Activated T-cell treated with anti-CD3 and anti-CD28 coated beads, Interleukin-2, amount 50 U/mL, for 24 hours (primary cell): ENCODE data around the gene HDAC9.

ENCODE experiments used
- DNase-seq: peaks from one replicate; pipeline ENCODE4 v3.0.0-alpha.2; 2020
- H3K27ac Mint-ChIP-seq: 2 replicates; pipeline ENCODE4 v1.8.0; 2020; ENCODE audit warnings: mild to moderate bottlenecking, mixed read lengths
- H3K27me3 Mint-ChIP-seq: 2 replicates; pipeline ENCODE4 v1.8.0; 2020; ENCODE audit warnings: mixed read lengths
- H3K36me3 Mint-ChIP-seq: 2 replicates; pipeline ENCODE4 v1.8.0; 2020; ENCODE audit warnings: low read depth, mixed read lengths
- H3K4me1 Mint-ChIP-seq: 2 replicates; pipeline ENCODE4 v1.8.0; 2020; ENCODE audit warnings: low read depth, mixed read lengths
- H3K4me3 Mint-ChIP-seq: 2 replicates; pipeline ENCODE4 v1.8.0; 2020; ENCODE audit warnings: mild to moderate bottlenecking, moderate library complexity, mixed read lengths
- H3K9me3 Mint-ChIP-seq: 2 replicates; pipeline ENCODE4 v1.8.0; 2020; ENCODE audit warnings: mixed read lengths

HDAC9 gene

GRCh38 chr7:18504965-18505364, 9.4 kb downstream of the HDAC9 start:
- no peaks in the 10 kb centered on the region for H3K36me3 Mint-ChIP-seq
- H3K27ac Mint-ChIP-seq, result no peak overlapping the region
- no peaks in the 10 kb centered on the region for H3K27me3 Mint-ChIP-seq
- no peak overlapping the region for H3K4me3 Mint-ChIP-seq
- DNase-seq, result no peak
- H3K9me3 Mint-ChIP-seq, result no peaks in the 10 kb centered on the region
- H3K4me1 Mint-ChIP-seq, result peaks cover 6% of the 10 kb centered on the region

DNA sequence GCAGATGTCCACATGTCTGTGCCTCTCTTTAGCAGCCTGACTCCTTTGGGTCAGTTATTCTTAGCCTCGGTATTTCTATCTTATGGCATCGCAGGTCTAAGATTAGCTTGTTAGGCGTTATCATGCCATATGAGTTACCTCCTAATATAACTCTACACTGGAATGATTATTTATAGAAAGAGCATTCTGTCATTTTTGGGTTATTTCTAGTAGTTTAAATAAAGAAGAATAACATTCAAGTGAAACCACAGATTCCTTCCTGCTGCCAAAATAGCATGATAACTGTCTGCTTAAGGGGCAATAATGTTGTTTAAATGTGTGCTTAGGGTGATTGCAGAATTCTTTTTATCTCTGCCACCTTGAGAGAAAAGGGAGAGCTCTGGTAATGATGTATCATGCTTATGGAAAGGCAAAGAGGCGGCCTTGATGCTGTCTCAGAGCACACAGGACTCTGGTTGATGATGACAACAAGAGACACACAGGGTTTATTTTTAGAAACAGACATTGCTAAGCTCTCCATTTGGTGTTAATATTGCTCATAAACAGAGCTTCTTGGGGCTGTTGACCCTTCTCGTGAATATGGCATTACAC, 10.4 kb downstream of the HDAC9 start:
- H3K4me1 Mint-ChIP-seq, result peaks cover 6% of the 10 kb centered on the region
- no peaks in the 10 kb centered on the region for H3K36me3 Mint-ChIP-seq
- H3K9me3 Mint-ChIP-seq, result no peaks in the 10 kb centered on the region
- H3K27ac Mint-ChIP-seq, result no peak overlapping the region
- H3K4me3 Mint-ChIP-seq, result no peak overlapping the region
- no peaks in the 10 kb centered on the region for H3K27me3 Mint-ChIP-seq
- DNase-seq, result no peak

DNA sequence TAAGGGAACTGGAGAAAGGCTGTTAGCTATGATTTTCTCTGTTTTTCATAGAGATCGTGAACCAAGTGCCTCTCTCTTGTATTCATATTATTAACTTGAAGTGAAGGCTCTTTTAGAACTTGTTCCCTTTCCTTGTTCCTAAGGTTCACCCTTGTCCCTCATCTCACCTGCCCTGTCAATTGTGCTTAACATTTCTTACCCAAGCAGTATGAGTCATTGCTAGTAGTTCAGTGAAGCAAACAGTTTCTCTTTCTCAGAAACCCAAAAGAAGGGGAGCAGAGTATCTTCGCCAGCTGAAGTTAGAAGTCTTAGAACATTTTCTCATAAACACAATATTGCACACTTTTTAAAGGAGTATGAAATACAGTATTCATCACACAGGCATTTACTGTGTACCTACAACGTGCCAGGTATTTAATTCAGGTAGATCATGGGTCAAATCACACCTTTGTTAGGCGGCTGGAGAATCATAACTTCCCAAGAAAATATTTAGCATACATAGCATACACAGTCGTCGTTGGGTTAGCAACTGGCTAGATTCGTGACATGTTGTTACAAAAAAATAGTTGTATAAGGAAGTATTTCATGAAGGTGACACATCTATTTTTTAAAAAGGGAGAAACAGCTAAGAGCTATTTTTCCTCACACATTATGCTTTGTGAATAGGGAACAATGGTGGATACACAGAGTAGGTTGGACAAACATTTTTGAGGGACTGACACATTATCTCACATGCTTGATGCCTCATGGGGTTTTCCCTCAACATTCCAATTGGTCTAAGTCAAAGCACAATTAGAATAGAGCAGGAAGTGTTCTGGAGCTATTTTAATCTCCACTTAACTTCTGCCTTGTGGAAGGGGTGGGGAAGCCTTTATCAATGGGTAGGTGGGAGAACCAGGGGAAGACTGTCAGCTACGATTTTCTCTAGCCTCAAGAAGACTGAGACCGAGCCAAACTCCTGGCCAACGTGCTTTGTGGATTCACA, 13.2 kb downstream of the HDAC9 start:
- Mint-ChIP-seq H3K4me1 (peaks cover 6% of the 10 kb centered on the region), H3K27ac (no peak overlapping the region), H3K36me3 (no peaks in the 10 kb centered on the region), H3K4me3 (no peak overlapping the region), H3K27me3 (no peaks in the 10 kb centered on the region), H3K9me3 (no peaks in the 10 kb centered on the region)
- DNase-seq, result no peak

DNA sequence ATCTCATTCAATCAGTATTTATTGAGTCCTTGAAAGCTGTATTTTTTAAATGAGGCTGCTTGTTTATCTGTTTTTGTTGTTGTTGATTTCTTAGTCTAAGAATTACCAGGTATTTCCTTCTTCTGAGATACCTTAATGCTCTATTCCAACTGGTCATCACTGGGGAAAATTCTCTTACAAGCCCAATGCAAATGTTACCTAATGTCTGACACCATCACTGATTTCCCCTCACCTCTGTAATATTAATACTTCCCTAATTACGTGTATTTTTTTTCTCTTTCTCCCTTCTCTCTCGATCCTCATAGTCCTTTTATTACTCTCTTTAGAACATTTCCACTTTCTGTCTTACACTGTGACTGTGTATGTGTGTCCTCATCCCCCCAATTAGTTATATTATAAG, 13.9 kb downstream of the HDAC9 start:
- H3K9me3 Mint-ChIP-seq, result no peaks in the 10 kb centered on the region
- peaks cover 6% of the 10 kb centered on the region for H3K4me1 Mint-ChIP-seq
- H3K36me3 Mint-ChIP-seq, result no peaks in the 10 kb centered on the region
- H3K27ac Mint-ChIP-seq, result peak overlapping the region; percentile 34
- H3K27me3 Mint-ChIP-seq, result no peaks in the 10 kb centered on the region
- H3K4me3 Mint-ChIP-seq, result no peak overlapping the region
- DNase-seq, result no peak

DNA sequence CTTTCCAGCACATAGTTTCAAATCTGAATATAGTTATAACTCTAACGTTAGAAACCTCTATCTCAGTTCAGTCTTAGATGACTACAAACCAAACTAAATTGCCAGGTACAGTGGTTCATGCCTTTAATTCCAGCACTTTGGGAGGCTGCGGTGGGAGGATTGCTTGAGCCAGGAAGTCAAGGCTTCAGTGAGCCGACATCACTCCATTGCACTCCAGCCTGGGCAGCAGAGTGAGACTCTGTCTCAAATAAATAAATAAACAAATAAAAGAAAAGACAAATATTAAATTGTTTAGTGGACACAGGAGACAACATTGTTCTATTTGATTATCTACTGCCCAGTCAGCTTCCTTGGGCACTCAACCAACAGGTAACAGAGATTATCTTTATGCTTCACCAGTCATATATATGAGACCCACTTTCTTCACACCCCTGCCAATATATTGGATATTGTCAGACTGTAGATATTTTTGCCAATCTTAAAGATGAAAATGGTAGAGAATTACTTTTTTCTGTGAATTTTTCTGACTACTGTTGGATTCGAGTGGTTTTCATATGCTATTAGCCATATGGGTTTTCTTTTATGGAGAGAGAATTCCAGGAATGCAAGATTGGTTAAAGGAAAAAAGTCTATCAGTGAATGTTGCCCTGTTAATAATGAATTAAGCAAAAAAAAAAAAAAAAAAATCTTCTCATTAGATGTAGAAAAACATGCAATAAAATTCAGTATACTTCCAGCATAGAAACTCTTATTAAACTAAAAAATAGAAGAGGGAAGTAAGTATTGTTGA, 16.0 kb downstream of the HDAC9 start:
- Mint-ChIP-seq H3K4me3 (no peak overlapping the region), H3K4me1 (peaks cover 6% of the 10 kb centered on the region), H3K27ac (no peak overlapping the region), H3K27me3 (no peaks in the 10 kb centered on the region), H3K36me3 (no peaks in the 10 kb centered on the region), H3K9me3 (no peaks in the 10 kb centered on the region)
- no peak for DNase-seq

- H3K27ac Mint-ChIP-seq, result no peak overlapping the region
- no peak overlapping the region for H3K4me3 Mint-ChIP-seq
- H3K9me3 Mint-ChIP-seq, result no peaks in the 10 kb centered on the region
- no peaks in the 10 kb centered on the region for H3K36me3 Mint-ChIP-seq
- no peaks in the 10 kb centered on the region for H3K27me3 Mint-ChIP-seq
- DNase-seq, result no peak
- peaks cover 6% of the 10 kb centered on the region for H3K4me1 Mint-ChIP-seq
Observed at GRCh38 chr7:18513343-18513742, 17.8 kb downstream of the HDAC9 start.

GRCh38 chr7:18515067-18515466, 19.5 kb downstream of the HDAC9 start:
- no peak overlapping the region for H3K27ac Mint-ChIP-seq
- DNase-seq, result no peak

DNA sequence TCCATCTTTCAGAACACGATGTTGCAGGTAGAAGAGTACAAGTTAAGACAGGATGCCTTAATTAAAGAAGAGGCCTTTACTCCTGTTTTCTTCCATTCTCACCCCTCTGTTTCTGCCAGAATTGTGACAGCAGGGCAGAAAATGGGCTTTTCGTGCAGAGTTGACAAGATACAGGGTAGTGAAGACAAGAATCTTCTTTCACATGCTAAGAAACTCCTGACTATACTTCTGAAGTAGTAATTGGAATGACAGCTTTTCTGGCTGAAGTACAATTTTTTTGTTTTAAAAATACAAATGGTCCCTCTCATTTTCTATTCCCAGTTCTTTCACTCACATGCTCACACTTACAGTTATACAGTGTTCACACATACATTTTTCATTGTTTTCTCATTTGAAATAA, 22.1 kb downstream of the HDAC9 start:
- Mint-ChIP-seq H3K36me3 (no peaks in the 10 kb centered on the region), H3K27ac (no peak overlapping the region), H3K4me1 (no peaks in the 10 kb centered on the region), H3K4me3 (no peak overlapping the region), H3K27me3 (no peaks in the 10 kb centered on the region), H3K9me3 (no peaks in the 10 kb centered on the region)
- no peak for DNase-seq

More at GRCh38 chr7:18515067-18515466, 19.5 kb downstream of the HDAC9 start:
- Mint-ChIP-seq H3K27me3 (no peaks in the 10 kb centered on the region), H3K4me3 (no peak overlapping the region), H3K4me1 (no peaks in the 10 kb centered on the region), H3K9me3 (no peaks in the 10 kb centered on the region), H3K36me3 (no peaks in the 10 kb centered on the region)

- Mint-ChIP-seq H3K4me3 (no peak overlapping the region), H3K4me1 (no peaks in the 10 kb centered on the region), H3K9me3 (no peaks in the 10 kb centered on the region), H3K36me3 (no peaks in the 10 kb centered on the region), H3K27ac (no peak overlapping the region), H3K27me3 (no peaks in the 10 kb centered on the region)
- no peak for DNase-seq
Observed at GRCh38 chr7:18518555-18518954, 23.0 kb downstream of the HDAC9 start.

- H3K27ac Mint-ChIP-seq, result no peak overlapping the region
- H3K4me1 Mint-ChIP-seq, result no peaks in the 10 kb centered on the region
- H3K9me3 Mint-ChIP-seq, result no peaks in the 10 kb centered on the region
- no peak for DNase-seq
- H3K27me3 Mint-ChIP-seq, result no peaks in the 10 kb centered on the region
- H3K36me3 Mint-ChIP-seq, result no peaks in the 10 kb centered on the region
- H3K4me3 Mint-ChIP-seq, result no peak overlapping the region
Observed at GRCh38 chr7:18520450-18521235, 25.1 kb downstream of the HDAC9 start.

DNA sequence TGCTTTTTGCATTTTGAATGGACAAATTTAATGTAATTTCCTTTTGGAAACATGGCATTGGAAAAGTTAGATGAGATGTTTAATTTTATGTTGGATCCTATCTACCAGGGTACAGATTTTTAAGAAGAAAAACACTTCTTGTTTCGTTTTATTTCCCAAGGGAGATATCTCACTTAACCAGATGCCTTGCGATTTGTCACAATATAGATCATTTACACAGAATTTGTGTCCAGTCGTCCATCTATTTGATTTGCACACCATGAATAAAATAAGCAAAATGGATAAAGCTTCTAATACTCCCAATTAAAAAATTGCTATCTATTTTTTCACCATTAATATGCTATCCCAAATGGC, 25.7 kb downstream of the HDAC9 start:
- no peaks in the 10 kb centered on the region for H3K27me3 Mint-ChIP-seq
- H3K4me3 Mint-ChIP-seq, result no peak overlapping the region
- H3K27ac Mint-ChIP-seq, result no peak overlapping the region
- no peaks in the 10 kb centered on the region for H3K9me3 Mint-ChIP-seq
- H3K4me1 Mint-ChIP-seq, result no peaks in the 10 kb centered on the region
- H3K36me3 Mint-ChIP-seq, result no peaks in the 10 kb centered on the region
- no peak for DNase-seq

- Mint-ChIP-seq H3K27me3 (no peaks in the 10 kb centered on the region), H3K27ac (peak overlapping the region; percentile 35), H3K9me3 (no peaks in the 10 kb centered on the region), H3K4me3 (no peak overlapping the region), H3K4me1 (no peaks in the 10 kb centered on the region), H3K36me3 (no peaks in the 10 kb centered on the region)
- no peak for DNase-seq
Observed at GRCh38 chr7:18521945-18522566, 26.5 kb downstream of the HDAC9 start.

- H3K9me3 Mint-ChIP-seq, result no peaks in the 10 kb centered on the region
- H3K27ac Mint-ChIP-seq, result no peak overlapping the region
- H3K27me3 Mint-ChIP-seq, result no peaks in the 10 kb centered on the region
- DNase-seq, result no peak
- H3K4me1 Mint-ChIP-seq, result no peaks in the 10 kb centered on the region
- no peaks in the 10 kb centered on the region for H3K36me3 Mint-ChIP-seq
- H3K4me3 Mint-ChIP-seq, result no peak overlapping the region
Observed at GRCh38 chr7:18524248-18524647, 28.7 kb downstream of the HDAC9 start.

DNA sequence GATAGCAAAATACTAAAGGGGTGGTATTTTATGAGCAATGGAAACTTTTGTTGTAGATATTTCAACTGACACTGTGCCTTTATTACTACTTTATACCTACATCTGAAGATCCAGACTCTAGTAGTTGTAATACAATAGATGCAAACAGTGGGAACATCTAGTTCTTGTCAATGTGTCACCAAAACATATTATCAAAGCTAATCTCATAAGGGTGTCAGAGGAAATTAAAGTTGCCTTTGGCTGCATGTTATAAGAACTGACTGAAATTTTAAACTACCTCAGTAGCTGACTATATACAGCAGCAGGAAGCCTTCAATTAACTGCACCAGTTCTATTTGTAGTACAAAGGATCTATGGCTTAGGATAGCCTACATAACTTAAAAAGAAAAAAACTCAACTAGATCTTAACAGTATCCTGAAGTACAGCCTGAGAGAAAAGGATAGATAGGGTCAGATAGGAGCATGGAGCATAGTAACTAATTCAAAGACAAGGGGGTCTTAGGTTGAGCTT, 30.9 kb downstream of the HDAC9 start:
- H3K4me1 Mint-ChIP-seq, result no peaks in the 10 kb centered on the region
- DNase-seq, result no peak
- H3K9me3 Mint-ChIP-seq, result no peaks in the 10 kb centered on the region
- H3K27ac Mint-ChIP-seq, result no peak overlapping the region
- no peaks in the 10 kb centered on the region for H3K27me3 Mint-ChIP-seq
- H3K4me3 Mint-ChIP-seq, result no peak overlapping the region
- no peaks in the 10 kb centered on the region for H3K36me3 Mint-ChIP-seq
